B cell (primary cell): ENCODE data around the gene SPATA32.

Source experiments
- CTCF ChIP-seq: fragments of 200-600 bp; IDR thresholded peaks from one replicate; pipeline ENCODE4 v1.8.0; 2022; ENCODE audit warnings: antibody characterized with exemption, mild to moderate bottlenecking
- EZH2 ChIP-seq: IDR thresholded peaks from 2 replicates; pipeline ENCODE4 v1.6.1; 2012; ENCODE audit warnings: borderline replicate concordance, low read depth, mild to moderate bottlenecking, moderate library complexity, low read length; ENCODE audit not compliant: insufficient read depth, poor library complexity, severe bottlenecking

DNA sequence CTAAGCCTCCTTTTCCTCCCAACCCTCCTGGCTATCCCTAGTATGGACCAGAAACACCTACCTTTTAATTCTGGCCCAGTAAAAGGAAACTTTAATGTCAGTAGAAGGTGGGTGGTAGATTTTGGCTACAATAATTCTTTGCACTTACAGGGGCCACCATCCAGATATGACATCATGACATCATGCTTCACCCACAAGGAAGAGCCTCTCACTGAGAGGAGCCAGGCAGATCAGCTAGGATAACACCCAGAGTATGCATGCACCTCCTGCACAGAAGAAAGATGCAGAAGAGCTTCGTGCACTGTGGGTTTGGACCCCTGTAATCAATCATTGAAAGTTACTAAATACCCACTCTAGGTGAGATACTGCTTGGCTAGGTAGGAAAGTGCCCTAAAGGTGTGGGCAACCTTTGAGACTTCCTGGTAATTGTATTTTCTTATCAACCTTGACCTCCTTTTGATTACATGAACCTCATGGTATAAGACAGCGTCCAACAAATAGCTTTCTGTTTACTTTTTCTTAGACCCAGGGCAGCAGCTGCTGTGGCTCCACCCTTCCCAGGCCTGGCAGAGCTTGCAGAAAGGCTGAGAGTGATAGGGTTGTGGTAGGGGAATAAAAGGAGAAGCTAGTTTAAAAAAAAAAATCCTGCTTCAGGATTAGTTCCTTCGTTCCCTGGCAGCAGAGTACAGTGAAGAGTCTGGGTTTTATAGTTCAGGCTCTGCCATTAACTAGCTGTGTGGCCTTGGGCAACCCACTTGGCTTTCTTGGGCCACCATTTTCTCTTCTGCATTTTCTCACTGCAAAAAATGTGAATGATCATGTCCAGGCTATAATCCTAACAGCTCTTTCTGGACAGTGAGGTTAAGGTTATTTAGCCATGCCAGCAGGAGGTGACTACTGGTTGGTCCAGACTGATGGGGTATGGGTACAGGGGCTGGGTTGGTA lies 48.8 kb upstream of the SPATA32 start:
- no peak for TF ChIP-seq EZH2
- TF ChIP-seq CTCF, result no peak
